K562 (cell line): ENCODE measurements around the gene RPS6KA2. TPM values are rescaled to one million over a fixed set of nuclear protein-coding genes. Genes with fewer than 3 reads are reported as not detected.

Experiments
- ATAC-seq: fragments of 200-7000 bp; cut with Tn5 transposase; 3 replicates; pipeline ENCODE4 v1.9.1; 2020; ENCODE audit warnings: moderate library complexity
- BruUV-seq: library from RNA; stranded (reverse); fragments of 400-500 nt; replicated peaks from 2 replicates; lab custom pipeline; 2021; lab: Mats Ljungman, UMichigan
- CTCF ChIA-PET: fragments of 300-600 bp; formaldehyde crosslinking; extraction: SDS; loops from one replicate; lab custom pipeline; 2021; ENCODE audit warnings: low intra/inter-chr PET ratio; lab: Yijun Ruan, JAX
- POLR2A ChIA-PET: fragments of 300-600, 350-650 bp; sonication (Branson Sonifier 250); formaldehyde crosslinking; extraction: SDS; loops from one replicate; lab custom pipeline; 2021; ENCODE audit warnings: antibody characterized with exemption, inconsistent platforms; lab: Yijun Ruan, JAX
- DNase-seq, 4 experiments: peaks; one replicate each; pipeline versions ENCODE4 v3.0.0 to v3.0.0-alpha.2; 2011 to 2018; ENCODE audit warnings: low spot score in 3 of 4, mixed read lengths in 3 of 4; ENCODE audit errors: extremely low read depth in 1 of 4
- FAIRE-seq: peaks from 2 replicates; lab custom pipeline; 2011; peaks lifted over from hg19 to GRCh38; lab: Jason Lieb, UNC
- H2AFZ ChIP-seq: 2 replicates; pipeline ENCODE4 v1.6.0; 2011; ENCODE audit warnings: low read depth, low read length, control low read depth, inconsistent platforms
- H3K27ac ChIP-seq: fragments of 200-600 bp; 3 replicates; pipeline ENCODE4 v1.8.0; 2011; ENCODE audit warnings: low read depth, mild to moderate bottlenecking, control low read depth, inconsistent platforms, low read length, moderate library complexity, mixed read lengths; ENCODE audit errors: extremely low read depth
- H3K27me3 ChIP-seq, 2 experiments: fragments of 300-600 bp in 1 of 2; 2 replicates in 1 of 2; 3 replicates in 1 of 2; pipeline versions ENCODE4 v1.6.0 to v1.8.0; 2011; ENCODE audit warnings: inconsistent platforms in 2 of 2, low read length in 2 of 2, mild to moderate bottlenecking in 1 of 2, mixed read lengths in 1 of 2, moderate library complexity in 1 of 2; ENCODE audit not compliant: control insufficient read depth in 2 of 2, insufficient read depth in 2 of 2
- H3K36me3 ChIP-seq: fragments of 300-600 bp; 3 replicates; pipeline ENCODE4 v1.8.0; 2011; ENCODE audit warnings: mild to moderate bottlenecking, low read length, inconsistent platforms; ENCODE audit not compliant: control insufficient read depth, insufficient read depth
- H3K4me1 ChIP-seq, 2 experiments: fragments of 200-600 bp in 1 of 2; replicated peaks in 1 of 2; 2 replicates in 1 of 2; 3 replicates in 1 of 2; pipeline versions ENCODE4 v1.5.1 to v1.8.0; 2011; ENCODE audit warnings: inconsistent platforms in 2 of 2, low read length in 2 of 2, mild to moderate bottlenecking in 1 of 2, mixed read lengths in 1 of 2, moderate library complexity in 1 of 2; ENCODE audit not compliant: control insufficient read depth in 2 of 2, insufficient read depth in 2 of 2
- H3K4me2 ChIP-seq: 2 replicates; pipeline ENCODE4 v1.6.1; 2011; ENCODE audit warnings: low read length, control low read depth, inconsistent platforms, mixed read lengths; ENCODE audit not compliant: insufficient read depth
- H3K4me3 ChIP-seq: fragments of 200-600 bp; sonication (generic), shearing (Covaris generic); 2 replicates; pipeline ENCODE4 v1.5.1; 2016; ENCODE audit warnings: control low read depth, inconsistent platforms
- H3K79me2 ChIP-seq: fragments of 200-600 bp; 3 replicates; pipeline ENCODE4 v1.8.0; 2011; ENCODE audit warnings: low read length, inconsistent platforms; ENCODE audit not compliant: control insufficient read depth, insufficient read depth
- H3K9ac ChIP-seq, 2 experiments: 2 replicates each; pipeline versions ENCODE4 v1.6.0 to v1.6.1; 2011; ENCODE audit warnings: low read depth in 2 of 2, low read length in 2 of 2, control low read depth in 1 of 2, inconsistent platforms in 1 of 2, mild to moderate bottlenecking in 1 of 2, mixed read lengths in 1 of 2; ENCODE audit not compliant: insufficient read depth in 1 of 2
- H3K9me1 ChIP-seq: one replicate; pipeline ENCODE4 v1.6.0; 2011; ENCODE audit warnings: inconsistent platforms, mild to moderate bottlenecking, low read length, moderate library complexity; ENCODE audit not compliant: control insufficient read depth, insufficient read depth
- H3K9me3 ChIP-seq: replicated peaks from 2 replicates; pipeline ENCODE4 v1.5.1; 2011; ENCODE audit warnings: low read depth, low read length, inconsistent platforms; ENCODE audit not compliant: control insufficient read depth, insufficient read depth
- H4K20me1 ChIP-seq: replicated peaks from 2 replicates; pipeline ENCODE4 v1.6.1; 2011; ENCODE audit warnings: low read length, inconsistent platforms, mixed read lengths; ENCODE audit not compliant: control insufficient read depth, insufficient read depth
- HNRNPUL1 ChIP-seq: fragments of 200-400 bp; formaldehyde crosslinking; IDR thresholded peaks from 2 replicates; pipeline ENCODE4 v1.6.1; 2017; ENCODE audit warnings: low read length
- KAT7 ChIP-seq: sonication (generic); formaldehyde crosslinking; IDR thresholded peaks from 2 replicates; pipeline ENCODE4 v1.8.0; 2022; ENCODE audit warnings: missing genetic modification reagents, mild to moderate bottlenecking, borderline replicate concordance
- KDM2B ChIP-seq: fragments of 250-450 bp; sonication (Bioruptor Pico); IDR thresholded peaks from 2 replicates; pipeline ENCODE4 v1.8.0; 2021; ENCODE audit warnings: mild to moderate bottlenecking, moderate library complexity
- MNT ChIP-seq, 2 experiments: fragments of 450-650 bp; conservative IDR thresholded peaks; 2 replicates each; pipeline ENCODE4 v1.6.1; 2017; ENCODE audit warnings: mild to moderate bottlenecking in 2 of 2, moderate library complexity in 2 of 2
- NFIC ChIP-seq: fragments of 450-650 bp; IDR thresholded peaks from 2 replicates; pipeline ENCODE4 v1.6.1; 2017; ENCODE audit warnings: mild to moderate bottlenecking, inconsistent platforms
- PHF21A ChIP-seq: fragments of 450-650 bp; IDR thresholded peaks from 2 replicates; pipeline ENCODE4 v1.6.1; 2017; ENCODE audit warnings: low read depth, borderline replicate concordance
- PRMT5 ChIP-seq: sonication (generic); formaldehyde crosslinking; IDR thresholded peaks from 2 replicates; pipeline ENCODE4 v1.5.0; 2020; ENCODE audit warnings: missing genetic modification reagents
- RAD21 ChIP-seq, 2 experiments: fragments of 250-450 bp in 1 of 2; fragments of 450-650 bp in 1 of 2; sonication (Bioruptor Pico) in 1 of 2; formaldehyde crosslinking in 1 of 2; IDR thresholded peaks in 1 of 2; conservative IDR thresholded peaks in 1 of 2; 2 replicates each; pipeline versions ENCODE4 v1.4.0 to v1.8.0; 2020 to 2022; ENCODE audit warnings: mild to moderate bottlenecking in 2 of 2, moderate library complexity in 1 of 2
- TAF15 ChIP-seq: fragments of 200-400 bp; formaldehyde crosslinking; IDR thresholded peaks from 2 replicates; pipeline ENCODE4 v1.6.1; 2017; ENCODE audit warnings: mild to moderate bottlenecking, low read depth, low read length, moderate library complexity
- TGIF2 ChIP-seq: sonication (generic); formaldehyde crosslinking; IDR thresholded peaks from 2 replicates; pipeline ENCODE4 v1.8.1; 2022; ENCODE audit warnings: mild to moderate bottlenecking, missing genetic modification reagents, moderate library complexity
- ZNF197 ChIP-seq: fragments of 200-800 bp; sonication (Bioruptor generic); IDR thresholded peaks from 2 replicates; pipeline ENCODE4 v1.6.1; 2016; ENCODE audit warnings: low read depth, missing genetic modification characterization, missing compliant biosample characterization
- WGBS: fragments of 100-300 bp; shearing (Covaris generic); methylation state at CpG from one replicate; pipeline ENCODE4 v1.1.6; 2016; ENCODE audit warnings: low coverage, mixed read lengths; ENCODE audit not compliant: insufficient coverage; ENCODE audit errors: missing lambda C conversion rate; 5-methylcytosine and 5-hydroxymethylcytosine counted together
- in situ Hi-C: fragments of 300-500 bp; cut with MboI; formaldehyde crosslinking; loops from 4 replicates; pipeline ENCODE4 v1.15.0; 2018; ENCODE audit warnings: inconsistent platforms, mixed read lengths
- intact Hi-C: fragments of 100-400 bp; cut with micrococcal nuclease; formaldehyde crosslinking; loops from 2 replicates; pipeline ENCODE4 v1.14.2; 2022
- polyA plus RNA-seq, 8 experiments: library from polyadenylated mRNA; depleted of rRNA in 4 of 8; stranded (reverse) in 5 of 8; unstranded in 3 of 8; fragments of >200 nt; fragmentation: Nextera tagmentation in 2 of 8; fragmentation: Illumina TruSeq in 1 of 8; extraction: Ambion mirVana in 2 of 8; extraction: Trizol in 1 of 8; gene quantifications; 2 replicates each; pipeline versions ENCODE4 v1.2.1 to v1.2.3, GENCODE V29; 2011 to 2014; ENCODE audit warnings: inconsistent platforms in 1 of 8, missing spikeins in 1 of 8
- total RNA-seq, 7 experiments: library from RNA; depleted of rRNA in 6 of 7; stranded (reverse); fragments of >200 nt in 6 of 7; fragmentation: Illumina TruSeq in 2 of 7; extraction: Trizol in 2 of 7; gene quantifications; 2 replicates each; pipeline versions ENCODE4 v1.2.1 to v1.2.3, GENCODE V29; 2011 to 2021; ENCODE audit warnings: low replicate concordance in 1 of 7
- TF ChIP-seq, protein P1 (sequence below): sonication (generic); formaldehyde crosslinking; IDR thresholded peaks from 2 replicates; pipeline ENCODE4 v1.8.0; 2022; ENCODE audit warnings: missing genetic modification reagents, mild to moderate bottlenecking, moderate library complexity, borderline replicate concordance
- TF ChIP-seq, protein P2 (sequence below): fragments of 200-400 bp; formaldehyde crosslinking; IDR thresholded peaks from 2 replicates; pipeline ENCODE4 v1.6.1; 2017; ENCODE audit warnings: mild to moderate bottlenecking, low read depth, low read length, moderate library complexity
- TF ChIP-seq, protein P3 (sequence below), 2 experiments: fragments of 450-650 bp in 1 of 2; IDR thresholded peaks; 2 replicates each; pipeline ENCODE4 v1.6.1; 2011 to 2017; ENCODE audit warnings: low read depth in 2 of 2, antibody characterized with exemption in 1 of 2, borderline replicate concordance in 1 of 2, low read length in 1 of 2, mild to moderate bottlenecking in 1 of 2, mixed read lengths in 1 of 2; ENCODE audit not compliant: control insufficient read depth in 1 of 2

The RPS6KA2 gene
- total and polyA plus RNA-seq, 9 of the 15 experiments (the other 6 are each of a cell fraction or from before 2014, with no cell fraction given), result 0.29 to 1.00 (median 0.53) TPM

GRCh38 chr6:166377721-166378120 lies 249.3 kb downstream of the RPS6KA2 start:
- DNase-seq (no peak), ATAC-seq (no peak), FAIRE-seq (no peak)
- peaks cover 65% of the 10 kb centered on the region for H3K79me2 ChIP-seq
- peaks cover 4% of the 10 kb centered on the region; the same call in 1 of the 3 replicates for H3K36me3 ChIP-seq
- intact Hi-C loops (no loop called here), in situ Hi-C loops (loop anchor here (5.0 kb wide), 1 partner anchor 45 kb away; no protein-coding TSS in a partner anchor)
- H3K9me3 ChIP-seq, result no peaks in the 10 kb centered on the region
- POLR2A ChIA-PET, result interaction anchor here (0.7 to 1.6 kb wide), 2 partner anchors 13 to 47 kb away, joined by 4 read pairs; no protein-coding TSS in a partner anchor
- H3K9me1 ChIP-seq, result no peaks in the 10 kb centered on the region
- H2AFZ ChIP-seq, result no peak overlapping the region
- H3K4me1 ChIP-seq, result peaks cover 3 to 11% of the 10 kb centered on the region in 2 experiments; a peak in 2 of 5 replicates
- no peaks in the 10 kb centered on the region for H3K27me3 ChIP-seq
- H3K27ac ChIP-seq, result no peak overlapping the region
- H3K9ac ChIP-seq, result no peak overlapping the region
- no peaks in the 10 kb centered on the region for H4K20me1 ChIP-seq
- H3K4me2 ChIP-seq, result no peak overlapping the region
- CTCF ChIA-PET, result no interaction called here
- no TSS peak for BruUV-seq
- 63% methylated on average over 2 of the region's 2 CpGs for WGBS
- no peak overlapping the region for H3K4me3 ChIP-seq
- no peak for TF ChIP-seq KDM2B (CRISPR knock-in tag)
- TF ChIP-seq HNRNPUL1, result no peak
- TF ChIP-seq NFIC, result no peak
- no peak for TF ChIP-seq TAF15
- TF ChIP-seq PRMT5 (CRISPR knock-in tag), result no peak
- no peak for TF ChIP-seq ZNF197 (CRISPR knock-in tag)
- no peak for TF ChIP-seq PHF21A
- TF ChIP-seq, protein P1, sequence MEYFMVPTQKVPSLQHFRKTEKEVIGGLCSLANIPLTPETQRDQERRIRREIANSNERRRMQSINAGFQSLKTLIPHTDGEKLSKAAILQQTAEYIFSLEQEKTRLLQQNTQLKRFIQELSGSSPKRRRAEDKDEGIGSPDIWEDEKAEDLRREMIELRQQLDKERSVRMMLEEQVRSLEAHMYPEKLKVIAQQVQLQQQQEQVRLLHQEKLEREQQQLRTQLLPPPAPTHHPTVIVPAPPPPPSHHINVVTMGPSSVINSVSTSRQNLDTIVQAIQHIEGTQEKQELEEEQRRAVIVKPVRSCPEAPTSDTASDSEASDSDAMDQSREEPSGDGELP, result no peak
- no peak for TF ChIP-seq KAT7 (CRISPR knock-in tag)
- no peak for TF ChIP-seq MNT (conservative IDR thresholded peaks at IDR 0.05)
- TF ChIP-seq RAD21 (CRISPR knock-in tag; conservative IDR thresholded peaks at IDR 0.05 in 1 of 2, IDR thresholded peaks at IDR 0.05 in 1 of 2), result no peak
- TF ChIP-seq, protein P2, sequence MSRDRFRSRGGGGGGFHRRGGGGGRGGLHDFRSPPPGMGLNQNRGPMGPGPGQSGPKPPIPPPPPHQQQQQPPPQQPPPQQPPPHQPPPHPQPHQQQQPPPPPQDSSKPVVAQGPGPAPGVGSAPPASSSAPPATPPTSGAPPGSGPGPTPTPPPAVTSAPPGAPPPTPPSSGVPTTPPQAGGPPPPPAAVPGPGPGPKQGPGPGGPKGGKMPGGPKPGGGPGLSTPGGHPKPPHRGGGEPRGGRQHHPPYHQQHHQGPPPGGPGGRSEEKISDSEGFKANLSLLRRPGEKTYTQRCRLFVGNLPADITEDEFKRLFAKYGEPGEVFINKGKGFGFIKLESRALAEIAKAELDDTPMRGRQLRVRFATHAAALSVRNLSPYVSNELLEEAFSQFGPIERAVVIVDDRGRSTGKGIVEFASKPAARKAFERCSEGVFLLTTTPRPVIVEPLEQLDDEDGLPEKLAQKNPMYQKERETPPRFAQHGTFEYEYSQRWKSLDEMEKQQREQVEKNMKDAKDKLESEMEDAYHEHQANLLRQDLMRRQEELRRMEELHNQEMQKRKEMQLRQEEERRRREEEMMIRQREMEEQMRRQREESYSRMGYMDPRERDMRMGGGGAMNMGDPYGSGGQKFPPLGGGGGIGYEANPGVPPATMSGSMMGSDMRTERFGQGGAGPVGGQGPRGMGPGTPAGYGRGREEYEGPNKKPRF, result no peak
- no peak for TF ChIP-seq TGIF2 (CRISPR knock-in tag)
- TF ChIP-seq, protein P3, sequence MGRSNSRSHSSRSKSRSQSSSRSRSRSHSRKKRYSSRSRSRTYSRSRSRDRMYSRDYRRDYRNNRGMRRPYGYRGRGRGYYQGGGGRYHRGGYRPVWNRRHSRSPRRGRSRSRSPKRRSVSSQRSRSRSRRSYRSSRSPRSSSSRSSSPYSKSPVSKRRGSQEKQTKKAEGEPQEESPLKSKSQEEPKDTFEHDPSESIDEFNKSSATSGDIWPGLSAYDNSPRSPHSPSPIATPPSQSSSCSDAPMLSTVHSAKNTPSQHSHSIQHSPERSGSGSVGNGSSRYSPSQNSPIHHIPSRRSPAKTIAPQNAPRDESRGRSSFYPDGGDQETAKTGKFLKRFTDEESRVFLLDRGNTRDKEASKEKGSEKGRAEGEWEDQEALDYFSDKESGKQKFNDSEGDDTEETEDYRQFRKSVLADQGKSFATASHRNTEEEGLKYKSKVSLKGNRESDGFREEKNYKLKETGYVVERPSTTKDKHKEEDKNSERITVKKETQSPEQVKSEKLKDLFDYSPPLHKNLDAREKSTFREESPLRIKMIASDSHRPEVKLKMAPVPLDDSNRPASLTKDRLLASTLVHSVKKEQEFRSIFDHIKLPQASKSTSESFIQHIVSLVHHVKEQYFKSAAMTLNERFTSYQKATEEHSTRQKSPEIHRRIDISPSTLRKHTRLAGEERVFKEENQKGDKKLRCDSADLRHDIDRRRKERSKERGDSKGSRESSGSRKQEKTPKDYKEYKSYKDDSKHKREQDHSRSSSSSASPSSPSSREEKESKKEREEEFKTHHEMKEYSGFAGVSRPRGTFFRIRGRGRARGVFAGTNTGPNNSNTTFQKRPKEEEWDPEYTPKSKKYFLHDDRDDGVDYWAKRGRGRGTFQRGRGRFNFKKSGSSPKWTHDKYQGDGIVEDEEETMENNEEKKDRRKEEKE (IDR thresholded peaks at IDR 0.05; ENCODE audit: borderline replicate concordance in 1 of 2, control insufficient read depth in 1 of 2, low read depth in 2 of 2, low read length in 1 of 2), result no peak
